SK-N-SH (cell line): ENCODE data around the gene IRX5.

Experiments used
- CHD2 ChIP-seq: fragments of 150-350 bp; IDR thresholded peaks from 2 replicates; pipeline ENCODE4 v1.6.1; 2018; ENCODE audit warnings: low read length; ENCODE audit not compliant: partially characterized antibody
- CTCF ChIP-seq: fragments of 200-600 bp; sonication (generic); IDR thresholded peaks from 2 replicates; pipeline ENCODE4 v1.6.1; 2017; ENCODE audit warnings: antibody characterized with exemption, mild to moderate bottlenecking, moderate library complexity
- FOSL2 ChIP-seq: IDR thresholded peaks from 2 replicates; pipeline ENCODE4 v1.4.0; 2012; ENCODE audit warnings: low read depth, mild to moderate bottlenecking, moderate library complexity, borderline replicate concordance
- MAX ChIP-seq: IDR thresholded peaks from 2 replicates; pipeline ENCODE4 v1.4.0; 2012; ENCODE audit warnings: low read depth
- TAF1 ChIP-seq: IDR thresholded peaks from 2 replicates; pipeline ENCODE4 v1.6.1; 2012; ENCODE audit warnings: low read depth, mild to moderate bottlenecking, low read length, moderate library complexity, borderline replicate concordance
- USF2 ChIP-seq: fragments of 150-350 bp; IDR thresholded peaks from 2 replicates; pipeline ENCODE4 v1.6.1; 2017; ENCODE audit warnings: antibody characterized with exemption, low read length, low read depth, borderline replicate concordance

- TF ChIP-seq TAF1 (no peak), CTCF (no peak), FOSL2 (no peak), USF2 (no peak), CHD2 (no peak), MAX (no peak)
Measured at GRCh38 chr16:54883358-54883757, 47.3 kb upstream of the IRX5 start.
